Activated effector memory CD4-positive, alpha-beta T cell treated with Interleukin-2 at 50 U/mL for 16 hours (primary cell): Measurements from ENCODE around the gene MNAT1.
"Not testable (repeated sequence)": the region's sequence is repeated elsewhere in the genome, so short reads cannot be mapped to it uniquely, and the experiment has no call there.

Experiments used
- DNase-seq: peaks from one replicate; pipeline ENCODE4 v3.0.0-alpha.2; 2020

Gene MNAT1

GRCh38 chr14:60890636-60891035, 156.1 kb downstream of the MNAT1 start:
- DNase-seq: not testable (repeated sequence)

- no peak for DNase-seq
Observed at GRCh38 chr14:60893911-60894310, 159.3 kb downstream of the MNAT1 start.

GRCh38 chr14:60904381-60904780, 169.8 kb downstream of the MNAT1 start:
- no peak for DNase-seq

GRCh38 chr14:60905923-60906322, 171.4 kb downstream of the MNAT1 start:
- no peak for DNase-seq

DNA sequence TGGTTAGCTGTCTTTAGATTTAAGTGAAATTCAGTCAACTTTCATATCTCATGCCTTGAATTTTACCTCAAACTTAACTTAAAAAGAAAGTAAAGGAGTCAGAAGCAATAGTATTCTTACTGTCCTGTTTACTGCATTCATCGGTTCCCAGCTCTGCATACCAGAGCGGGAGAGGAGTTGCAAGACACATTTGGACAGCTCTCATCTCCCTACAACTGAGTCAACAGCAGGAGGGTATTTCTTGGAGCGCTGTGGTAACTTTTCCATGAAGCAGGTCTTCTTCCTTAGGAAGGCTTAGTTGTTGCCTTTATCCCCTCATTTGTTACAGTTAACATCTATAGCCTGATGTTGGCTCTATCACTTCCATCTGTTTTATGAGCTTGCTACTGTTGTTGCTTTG, 181.2 kb downstream of the MNAT1 start:
- DNase-seq: no peak

GRCh38 chr14:60922050-60922449, 187.5 kb downstream of the MNAT1 start:
- DNase-seq: no peak

GRCh38 chr14:60925286-60925685, 190.7 kb downstream of the MNAT1 start:
- no peak for DNase-seq

GRCh38 chr14:60926002-60926401, 191.4 kb downstream of the MNAT1 start:
- DNase-seq: no peak

- no peak for DNase-seq
Observed at GRCh38 chr14:60931218-60931617, 196.7 kb downstream of the MNAT1 start.

DNA sequence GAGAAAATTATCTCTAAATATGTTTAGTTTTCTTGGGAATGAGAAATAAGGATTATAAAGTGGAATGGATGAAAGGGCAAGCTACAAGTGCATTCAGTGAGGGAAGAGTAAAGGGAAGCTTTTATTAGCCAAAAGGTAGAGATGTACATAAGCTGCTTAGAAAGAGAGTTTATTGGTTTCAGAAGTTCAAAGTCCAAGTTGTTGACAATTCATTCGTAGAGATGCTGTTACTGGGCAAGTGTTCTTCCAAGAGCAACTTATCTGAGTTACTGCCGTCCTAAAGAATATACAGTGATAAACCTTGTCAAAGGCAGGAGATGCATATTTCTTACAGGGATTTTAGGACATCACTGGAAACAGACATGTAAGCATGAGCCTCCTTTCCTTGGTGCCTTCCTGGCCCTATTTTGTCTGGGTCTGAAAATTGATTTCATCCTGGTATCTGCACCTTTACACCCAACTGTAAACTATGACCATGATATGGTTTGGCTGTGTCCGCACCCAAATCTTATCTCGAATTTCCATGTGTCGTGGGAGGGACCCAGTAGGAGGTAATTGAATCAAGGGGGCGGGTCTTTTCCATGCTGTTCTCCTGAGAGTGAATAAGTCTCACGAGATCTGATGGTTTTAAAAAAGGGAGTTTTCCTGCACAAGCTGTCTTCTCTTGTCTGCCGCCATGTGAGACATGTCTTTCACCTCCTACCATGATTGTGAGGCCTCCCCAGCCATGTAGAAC, 199.5 kb downstream of the MNAT1 start:
- no peak for DNase-seq

DNA sequence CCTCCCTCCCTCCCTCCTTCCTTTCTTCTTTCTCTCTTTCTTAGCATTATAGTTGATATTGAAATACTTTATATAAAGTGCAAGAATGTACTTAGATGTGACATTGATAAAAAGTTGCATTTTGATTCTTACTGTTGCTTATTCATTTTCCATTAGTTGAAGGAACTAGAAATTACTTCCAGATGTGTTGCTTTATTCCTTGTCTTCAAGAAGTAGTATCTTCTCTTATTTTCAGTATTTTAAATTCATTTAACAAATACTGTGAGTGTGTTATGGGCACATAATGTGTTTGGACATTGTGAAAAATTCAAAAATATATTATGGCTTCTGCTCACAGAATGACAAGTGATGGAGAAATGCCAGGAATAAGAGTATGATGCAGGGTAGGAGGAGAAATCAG, 200.8 kb downstream of the MNAT1 start:
- DNase-seq: no peak

- DNase-seq: no peak
Observed at GRCh38 chr14:60943637-60944032, 209.1 kb downstream of the MNAT1 start.

GRCh38 chr14:60944204-60944603, 209.6 kb downstream of the MNAT1 start:
- no peak for DNase-seq

GRCh38 chr14:60945984-60946383, 211.4 kb downstream of the MNAT1 start:
- DNase-seq: no peak

GRCh38 chr14:60946773-60947172, 212.2 kb downstream of the MNAT1 start:
- DNase-seq: no peak

DNA sequence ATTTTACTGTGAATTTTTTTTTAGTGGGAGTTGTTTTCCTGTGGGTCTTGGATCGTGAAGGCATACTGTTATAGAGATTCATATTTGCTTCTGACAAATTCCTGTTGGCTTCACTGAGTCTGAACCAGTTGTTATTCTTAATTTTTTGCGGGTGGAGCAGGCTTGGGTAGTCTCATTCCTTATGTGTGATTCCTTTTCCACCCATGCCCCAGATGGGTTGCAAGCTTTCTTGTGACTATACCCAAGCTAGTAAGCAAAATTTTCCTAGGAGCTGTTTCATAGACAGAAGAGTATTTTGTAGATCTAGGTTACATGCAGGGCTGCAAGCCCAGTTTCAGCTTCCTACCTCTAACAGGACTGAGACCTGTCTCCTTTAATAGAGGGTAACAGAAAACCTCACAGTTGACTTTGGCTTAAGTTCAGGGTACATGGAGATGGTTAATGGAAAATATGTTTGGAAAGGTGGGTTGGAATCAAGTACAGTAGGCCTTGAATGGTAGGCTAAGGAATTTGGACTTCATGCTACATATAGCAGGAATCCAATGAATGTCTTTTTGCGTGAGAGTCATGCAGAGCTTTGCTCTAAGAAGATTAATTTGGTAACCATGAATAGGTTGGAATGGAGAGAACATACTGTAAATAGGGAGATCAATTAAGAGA, 217.3 kb downstream of the MNAT1 start:
- DNase-seq: no peak

GRCh38 chr14:60956202-60956601, 221.6 kb downstream of the MNAT1 start:
- DNase-seq: no peak

DNA sequence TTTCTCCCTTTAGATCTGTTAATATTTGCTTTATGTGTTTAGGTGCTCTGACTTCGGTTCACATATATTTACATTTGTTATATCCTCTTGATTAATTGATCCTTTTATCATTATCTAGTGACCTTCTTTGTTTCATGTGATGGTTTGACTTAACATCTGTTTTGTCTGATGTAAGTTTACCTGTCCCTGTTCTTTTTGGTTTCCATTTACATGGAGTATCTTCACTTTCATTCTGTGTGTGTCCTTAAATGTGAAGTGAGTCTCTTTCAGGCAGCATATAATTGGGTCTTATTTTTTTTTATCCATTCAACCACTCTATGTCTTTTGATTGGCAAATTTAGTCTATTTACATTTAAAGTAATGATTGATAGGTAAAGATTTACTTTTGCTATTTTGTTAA, 222.1 kb downstream of the MNAT1 start:
- DNase-seq: no peak

- DNase-seq: no peak
Observed at GRCh38 chr14:60958146-60958545, 223.6 kb downstream of the MNAT1 start.

DNA sequence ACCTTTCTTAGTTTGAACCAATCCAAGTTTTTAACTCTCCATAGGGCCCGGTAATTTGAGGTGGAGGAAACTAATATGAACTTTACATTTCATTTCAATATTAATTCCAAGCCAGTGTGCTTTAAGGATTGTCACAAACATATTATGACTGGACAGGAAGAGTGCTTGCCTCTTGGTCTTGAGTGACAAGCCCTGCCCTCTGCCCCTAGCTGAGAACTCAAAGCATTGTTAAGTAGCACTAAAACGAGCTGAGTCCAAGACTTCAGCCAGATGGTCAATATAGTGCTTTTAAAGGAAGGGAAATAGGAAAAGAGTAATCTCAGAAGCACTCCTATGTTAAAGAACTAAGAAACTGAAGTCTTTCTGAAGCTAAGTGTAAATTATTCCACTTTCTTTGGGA, 229.2 kb downstream of the MNAT1 start:
- no peak for DNase-seq

DNA sequence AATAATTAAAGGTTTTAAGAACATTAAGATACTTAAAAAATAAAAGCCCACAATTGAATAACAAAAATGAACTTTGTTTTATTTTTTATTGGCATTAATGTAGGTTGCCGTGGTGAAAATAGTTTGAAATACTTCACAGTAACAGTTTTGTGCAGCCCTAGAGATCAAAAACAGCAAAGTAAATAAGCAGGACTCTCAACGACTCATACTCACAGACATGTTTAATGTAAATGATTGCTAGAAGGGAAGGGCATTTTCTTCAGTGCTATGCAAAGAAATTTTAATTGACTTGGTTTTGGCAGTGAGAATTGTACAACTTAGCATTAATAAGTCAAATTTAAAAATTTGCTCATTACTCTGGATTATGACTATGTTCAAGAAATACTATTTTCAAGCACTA, 230.3 kb downstream of the MNAT1 start:
- DNase-seq: no peak

DNA sequence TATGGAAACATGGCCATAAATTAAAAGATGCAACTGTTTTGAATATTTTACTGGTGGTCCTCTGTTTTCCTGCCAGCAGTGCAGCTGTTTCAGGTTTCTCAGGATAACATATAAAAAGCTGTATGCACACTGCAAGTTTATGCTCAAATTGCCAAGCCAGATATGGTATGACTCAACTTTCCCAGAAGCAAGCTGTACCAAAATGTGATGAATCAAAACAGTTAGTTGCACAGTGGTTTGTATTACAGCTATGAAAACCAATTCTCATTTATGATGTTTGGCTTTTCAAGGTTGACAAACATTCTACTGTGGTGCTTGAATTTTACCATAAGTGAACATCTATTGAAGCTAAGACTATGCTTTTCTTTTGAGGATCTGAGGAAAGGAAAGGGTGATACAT, 230.8 kb downstream of the MNAT1 start:
- DNase-seq: no peak

DNA sequence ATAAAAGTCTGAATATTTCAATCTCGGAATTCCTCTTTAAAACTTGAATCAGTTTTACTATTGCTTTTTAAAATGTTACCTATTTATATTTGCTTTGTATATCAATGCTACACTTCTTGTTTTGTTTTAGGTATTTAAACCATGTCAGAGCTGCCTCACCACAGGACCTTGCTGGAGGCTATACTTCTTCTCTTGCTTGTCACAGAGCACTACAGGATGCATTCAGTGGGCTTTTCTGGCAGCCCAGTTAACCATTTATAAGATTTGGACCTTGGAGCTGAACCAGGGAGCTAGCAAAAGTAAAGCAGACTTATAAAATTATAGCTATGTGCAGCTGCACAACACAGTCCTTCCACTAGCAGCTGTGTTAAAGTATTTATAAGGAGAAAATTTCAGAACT, 233.5 kb downstream of the MNAT1 start:
- no peak for DNase-seq

DNA sequence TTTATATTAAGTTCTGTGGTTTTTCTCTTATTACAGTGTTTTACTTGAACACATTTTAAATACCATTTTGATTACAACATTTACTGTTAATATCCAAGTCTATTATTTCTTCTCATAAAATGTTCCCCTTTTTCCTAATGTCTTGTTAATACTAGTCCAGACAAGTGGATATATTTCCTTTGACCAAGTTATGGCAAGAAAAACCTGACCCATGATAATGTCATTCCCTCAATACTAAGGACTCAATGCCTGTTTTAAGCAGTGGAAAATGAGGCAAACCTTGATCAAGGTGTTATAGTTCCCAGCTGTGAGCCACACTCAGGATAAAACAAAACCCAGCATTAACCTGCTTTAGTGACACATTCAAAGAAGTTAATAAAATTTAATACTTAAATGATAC, 234.1 kb downstream of the MNAT1 start:
- no peak for DNase-seq

- no peak for DNase-seq
Observed at GRCh38 chr14:60970146-60970545, 235.6 kb downstream of the MNAT1 start.
